Measurements from ENCODE around the gene TMEM200C. TPM values are rescaled to one million over a fixed set of nuclear protein-coding genes. Genes with fewer than 3 reads are reported as not detected.

Gene TMEM200C
- total and polyA plus RNA-seq, 2 donors (not counting 1 experiment from before 2014, with no cell fraction given) = 0.02 to 0.17 TPM

DNA sequence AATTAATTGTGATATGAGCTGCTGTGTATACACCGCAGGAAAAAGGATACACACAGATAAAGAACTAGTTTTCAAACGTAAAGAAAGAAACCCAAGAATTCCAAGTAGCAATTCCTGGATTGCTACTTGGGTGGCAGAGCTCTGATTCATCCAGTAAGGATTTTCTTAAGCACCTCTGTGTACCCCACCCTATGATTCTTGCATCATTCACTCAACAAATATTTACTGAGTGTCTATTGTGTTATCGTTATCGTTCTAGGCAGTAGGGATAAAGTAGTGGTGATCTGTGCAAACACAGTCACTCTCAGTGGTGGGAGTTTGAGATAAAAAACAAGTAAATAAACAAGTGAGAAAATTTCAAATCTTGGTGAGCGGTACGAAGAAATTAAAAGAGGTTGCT lies 4.9 kb upstream of the TMEM200C start:
- Histone ChIP-seq H3K9me3 (ENCODE audit: control insufficient read depth, insufficient read depth, low read depth, low read length) (no peaks in the 10 kb centered on the region), H3K79me2 (ENCODE audit: control insufficient read depth, insufficient read depth, low read length) (no peaks in the 10 kb centered on the region), H3K27ac (ENCODE audit: insufficient read depth, low read length) (no peak overlapping the region), H3K4me2 (ENCODE audit: extremely low read depth, insufficient read depth, low read length) (no peak overlapping the region), H3K4me3 (replicated peaks in 1 of 4; ENCODE audit: control extremely low read depth in 1 of 4, insufficient read depth in 1 of 4, low read depth in 3 of 4, low read length in 4 of 4) (no peak overlapping the region), H3K9ac (ENCODE audit: insufficient read depth, low read length) (no peak overlapping the region), H3K27me3 (ENCODE audit: control insufficient read depth, insufficient read depth, low read length) (peaks cover 17% of the 10 kb centered on the region), H4K20me1 (ENCODE audit: control insufficient read depth, extremely low read depth, insufficient read depth, low read length) (no peaks in the 10 kb centered on the region), H3K4me1 (ENCODE audit: control insufficient read depth, extremely low read depth, insufficient read depth, low read length) (no peaks in the 10 kb centered on the region), H3K36me3 (ENCODE audit: control insufficient read depth, insufficient read depth, low read length) (no peaks in the 10 kb centered on the region), H2AFZ (ENCODE audit: low read length) (no peak overlapping the region)
- TF ChIP-seq, protein P1, sequence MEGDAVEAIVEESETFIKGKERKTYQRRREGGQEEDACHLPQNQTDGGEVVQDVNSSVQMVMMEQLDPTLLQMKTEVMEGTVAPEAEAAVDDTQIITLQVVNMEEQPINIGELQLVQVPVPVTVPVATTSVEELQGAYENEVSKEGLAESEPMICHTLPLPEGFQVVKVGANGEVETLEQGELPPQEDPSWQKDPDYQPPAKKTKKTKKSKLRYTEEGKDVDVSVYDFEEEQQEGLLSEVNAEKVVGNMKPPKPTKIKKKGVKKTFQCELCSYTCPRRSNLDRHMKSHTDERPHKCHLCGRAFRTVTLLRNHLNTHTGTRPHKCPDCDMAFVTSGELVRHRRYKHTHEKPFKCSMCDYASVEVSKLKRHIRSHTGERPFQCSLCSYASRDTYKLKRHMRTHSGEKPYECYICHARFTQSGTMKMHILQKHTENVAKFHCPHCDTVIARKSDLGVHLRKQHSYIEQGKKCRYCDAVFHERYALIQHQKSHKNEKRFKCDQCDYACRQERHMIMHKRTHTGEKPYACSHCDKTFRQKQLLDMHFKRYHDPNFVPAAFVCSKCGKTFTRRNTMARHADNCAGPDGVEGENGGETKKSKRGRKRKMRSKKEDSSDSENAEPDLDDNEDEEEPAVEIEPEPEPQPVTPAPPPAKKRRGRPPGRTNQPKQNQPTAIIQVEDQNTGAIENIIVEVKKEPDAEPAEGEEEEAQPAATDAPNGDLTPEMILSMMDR (conservative IDR thresholded peaks at IDR 0.05 in 1 of 2, IDR thresholded peaks at IDR 0.05 in 1 of 2; ENCODE audit: low read depth in 1 of 2, low read length in 2 of 2) = no peak
- TF ChIP-seq EZH2 (IDR thresholded peaks at IDR 0.05; ENCODE audit: low read length, missing control alignments) = no peak
- DNase-seq (ENCODE audit: low read depth in 2 of 2) = peak; percentile 27 to 91

DNA sequence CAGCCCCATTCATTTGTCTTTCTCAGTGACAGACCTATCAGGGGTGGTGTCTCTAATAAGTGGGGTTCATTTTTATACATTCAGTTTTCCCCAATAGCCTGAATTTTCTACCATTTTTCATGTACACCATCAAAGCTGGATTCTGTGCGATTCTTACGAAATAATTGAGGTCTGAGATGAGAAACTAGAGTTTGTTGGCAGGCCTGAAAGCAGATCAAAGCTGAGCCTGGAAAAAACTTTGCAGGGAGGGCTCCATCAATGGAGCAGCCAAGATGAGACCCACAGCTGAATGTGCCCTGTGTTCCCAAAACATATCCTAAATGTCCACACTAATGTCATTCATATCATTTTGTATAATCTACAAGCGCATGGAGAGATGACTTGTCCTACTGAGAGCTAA lies 4.5 kb upstream of the TMEM200C start:
- H2AFZ ChIP-seq (ENCODE audit: low read length) = no peak overlapping the region
- H3K9ac ChIP-seq (ENCODE audit: insufficient read depth, low read length) = no peak overlapping the region

DNA sequence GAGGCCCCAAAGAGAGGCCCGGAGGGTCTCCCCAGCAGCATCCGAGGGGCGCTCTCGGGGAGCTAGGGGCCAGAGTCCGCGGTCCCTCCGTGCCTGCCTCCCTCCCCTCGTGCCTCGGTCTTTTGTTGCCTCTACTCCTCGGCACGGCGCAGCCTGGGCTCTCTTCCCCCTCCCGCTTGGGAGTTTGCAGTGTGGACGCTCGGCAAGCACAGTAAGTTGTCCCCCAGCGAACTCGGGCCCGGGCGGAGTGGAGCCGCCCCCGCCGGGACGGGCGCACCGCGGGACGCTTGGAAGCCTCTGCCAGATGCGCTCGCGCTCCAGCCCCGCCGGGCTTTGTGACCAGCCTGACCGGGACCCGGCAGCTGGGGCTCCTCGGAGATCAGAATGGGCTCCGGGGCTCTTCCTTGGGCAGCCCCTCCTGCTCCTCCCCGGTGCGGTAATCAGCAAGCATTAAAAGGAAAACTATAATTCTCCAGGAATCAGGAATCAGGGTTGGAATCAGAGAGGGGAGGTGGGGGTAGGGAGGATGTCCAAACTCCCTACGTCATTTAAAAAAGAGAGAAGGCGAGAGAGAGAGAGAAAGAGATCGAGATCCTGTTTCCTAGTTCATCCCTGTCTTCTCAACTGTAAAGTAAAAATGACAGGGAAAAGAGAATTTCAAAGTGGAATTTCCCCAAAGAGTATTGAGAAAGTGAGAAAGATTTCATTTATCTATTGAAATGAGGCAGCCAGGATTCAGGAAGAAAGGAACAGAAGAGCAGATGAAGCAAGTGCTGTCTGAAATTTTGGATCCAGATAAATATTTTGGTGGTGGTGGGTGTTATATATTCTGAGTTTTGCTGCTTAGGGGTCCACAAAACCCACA lies 786 bp upstream of the TMEM200C start:
- no peaks in the 10 kb centered on the region for H3K4me1 ChIP-seq (ENCODE audit: control insufficient read depth, extremely low read depth, insufficient read depth, low read length)
- H3K9ac ChIP-seq (ENCODE audit: insufficient read depth, low read length) = no peak overlapping the region
- H3K36me3 ChIP-seq (ENCODE audit: control insufficient read depth, insufficient read depth, low read length) = no peaks in the 10 kb centered on the region
- H4K20me1 ChIP-seq (ENCODE audit: control insufficient read depth, extremely low read depth, insufficient read depth, low read length) = no peaks in the 10 kb centered on the region
- H3K27me3 ChIP-seq (ENCODE audit: control insufficient read depth, insufficient read depth, low read length) = peaks cover 33% of the 10 kb centered on the region
- no peak overlapping the region for H3K27ac ChIP-seq (ENCODE audit: insufficient read depth, low read length)
- TF ChIP-seq, protein P1 (conservative IDR thresholded peaks at IDR 0.05 in 1 of 2, IDR thresholded peaks at IDR 0.05 in 1 of 2; ENCODE audit: low read depth in 1 of 2, low read length in 2 of 2) = no peak
- peak; percentile 84 for TF ChIP-seq EZH2 (IDR thresholded peaks at IDR 0.05; ENCODE audit: low read length, missing control alignments)
- no peaks in the 10 kb centered on the region for H3K9me3 ChIP-seq (ENCODE audit: control insufficient read depth, insufficient read depth, low read depth, low read length)
- H3K79me2 ChIP-seq (ENCODE audit: control insufficient read depth, insufficient read depth, low read length) = no peaks in the 10 kb centered on the region
- H2AFZ ChIP-seq (ENCODE audit: low read length) = no peak overlapping the region
- H3K4me2 ChIP-seq (ENCODE audit: extremely low read depth, insufficient read depth, low read length) = peak overlapping the region; percentile 35
- DNase-seq (ENCODE audit: low read depth in 2 of 2) = peak; percentile 56 to 76
- peak overlapping the region in 2 of 4 experiments; percentile 44 to 52 for H3K4me3 ChIP-seq (replicated peaks in 1 of 4; ENCODE audit: control extremely low read depth in 1 of 4, insufficient read depth in 1 of 4, low read depth in 3 of 4, low read length in 4 of 4)

More for the DNA sequence above, 4.5 kb upstream of the TMEM200C start:
- no peaks in the 10 kb centered on the region for H4K20me1 ChIP-seq (ENCODE audit: control insufficient read depth, extremely low read depth, insufficient read depth, low read length)
- DNase-seq (ENCODE audit: low read depth in 2 of 2) = no peak
- H3K27me3 ChIP-seq (ENCODE audit: control insufficient read depth, insufficient read depth, low read length) = peaks cover 17% of the 10 kb centered on the region
- H3K4me3 ChIP-seq (replicated peaks in 1 of 4; ENCODE audit: control extremely low read depth in 1 of 4, insufficient read depth in 1 of 4, low read depth in 3 of 4, low read length in 4 of 4) = no peak overlapping the region
- H3K79me2 ChIP-seq (ENCODE audit: control insufficient read depth, insufficient read depth, low read length) = no peaks in the 10 kb centered on the region
- H3K9me3 ChIP-seq (ENCODE audit: control insufficient read depth, insufficient read depth, low read depth, low read length) = no peaks in the 10 kb centered on the region
- H3K4me2 ChIP-seq (ENCODE audit: extremely low read depth, insufficient read depth, low read length) = no peak overlapping the region
- H3K27ac ChIP-seq (ENCODE audit: insufficient read depth, low read length) = no peak overlapping the region
- no peaks in the 10 kb centered on the region for H3K36me3 ChIP-seq (ENCODE audit: control insufficient read depth, insufficient read depth, low read length)
- TF ChIP-seq, protein P1 (conservative IDR thresholded peaks at IDR 0.05 in 1 of 2, IDR thresholded peaks at IDR 0.05 in 1 of 2; ENCODE audit: low read depth in 1 of 2, low read length in 2 of 2) = no peak
- TF ChIP-seq EZH2 (IDR thresholded peaks at IDR 0.05; ENCODE audit: low read length, missing control alignments) = no peak
- no peaks in the 10 kb centered on the region for H3K4me1 ChIP-seq (ENCODE audit: control insufficient read depth, extremely low read depth, insufficient read depth, low read length)
